GM10847 (cell line): ENCODE data around the gene KMO.

Experiments
- POLR2A ChIP-seq: IDR thresholded peaks from 2 replicates; pipeline ENCODE4 v1.6.1; 2011; ENCODE audit not compliant: insufficient read length; ENCODE audit errors: extremely low read depth

The KMO gene

GRCh38 chr1:241600496-241600901 is 68.3 kb downstream of the KMO start:
- no peak for TF ChIP-seq POLR2A

GRCh38 chr1:241603731-241604245 is 71.6 kb downstream of the KMO start:
- TF ChIP-seq POLR2A: no peak

- TF ChIP-seq POLR2A: no peak
Observed at GRCh38 chr1:241605146-241605805, 73.1 kb downstream of the KMO start.

GRCh38 chr1:241606544-241606943 is 74.4 kb downstream of the KMO start:
- no peak for TF ChIP-seq POLR2A

- no peak for TF ChIP-seq POLR2A
Observed at GRCh38 chr1:241607497-241607896, 75.3 kb downstream of the KMO start.

- no peak for TF ChIP-seq POLR2A
Observed at GRCh38 chr1:241608379-241609033, 76.3 kb downstream of the KMO start.

- TF ChIP-seq POLR2A: no peak
Observed at GRCh38 chr1:241610056-241610815, 78.1 kb downstream of the KMO start.

GRCh38 chr1:241611063-241611462 is 78.9 kb downstream of the KMO start:
- no peak for TF ChIP-seq POLR2A

GRCh38 chr1:241611736-241612135 is 79.6 kb downstream of the KMO start:
- TF ChIP-seq POLR2A: no peak

- TF ChIP-seq POLR2A: no peak
Observed at GRCh38 chr1:241612533-241613477, 80.6 kb downstream of the KMO start.

- TF ChIP-seq POLR2A: no peak
Observed at GRCh38 chr1:241614144-241614543, 82.0 kb downstream of the KMO start.

- no peak for TF ChIP-seq POLR2A
Observed at GRCh38 chr1:241614572-241614971, 82.4 kb downstream of the KMO start.

GRCh38 chr1:241615043-241615974 is 83.1 kb downstream of the KMO start:
- no peak for TF ChIP-seq POLR2A

- TF ChIP-seq POLR2A: no peak
Observed at GRCh38 chr1:241617426-241617825, 85.2 kb downstream of the KMO start.

GRCh38 chr1:241622669-241623068 is 90.5 kb downstream of the KMO start:
- no peak for TF ChIP-seq POLR2A
